Chondrocyte (in vitro differentiated cells): ENCODE results near the gene AHNAK. TPM values are rescaled to one million over a fixed set of nuclear protein-coding genes. Genes with fewer than 3 reads are reported as not detected.
A peak's percentile ranks its signal among the peaks of the same experiment; 100 is the strongest.

Experiments used
- DNase-seq: peaks from one replicate; pipeline ENCODE4 v3.0.0; 2021; ENCODE audit warnings: mixed read lengths, low spot score
- H3K27ac Mint-ChIP-seq: one replicate; pipeline ENCODE4 v1.8.0; 2021; ENCODE audit warnings: mild to moderate bottlenecking, moderate library complexity, mixed read lengths; ENCODE audit not compliant: unreplicated experiment
- H3K27me3 Mint-ChIP-seq: 2 replicates; pipeline ENCODE4 v1.8.0; 2021; ENCODE audit warnings: low read depth, mixed read lengths
- H3K36me3 Mint-ChIP-seq: 2 replicates; pipeline ENCODE4 v1.8.0; 2021; ENCODE audit warnings: low read depth, mixed read lengths
- H3K4me1 Mint-ChIP-seq: 2 replicates; pipeline ENCODE4 v1.8.0; 2021; ENCODE audit warnings: low read depth, mild to moderate bottlenecking, mixed read lengths
- H3K4me3 Mint-ChIP-seq: one replicate; pipeline ENCODE4 v1.8.0; 2021; ENCODE audit warnings: mild to moderate bottlenecking, moderate library complexity, mixed read lengths; ENCODE audit not compliant: unreplicated experiment
- H3K9me3 Mint-ChIP-seq: 2 replicates; pipeline ENCODE4 v1.8.0; 2021; ENCODE audit warnings: low read depth, mixed read lengths
- CTCF ChIP-seq: fragments of 200-600 bp; sonication (generic); IDR thresholded peaks from 2 replicates; pipeline ENCODE4 v1.5.0; 2021; ENCODE audit warnings: antibody characterized with exemption, mild to moderate bottlenecking, moderate library complexity
- total RNA-seq: library from RNA; stranded (reverse); gene quantifications from 3 replicates; pipeline ENCODE4 v1.2.1, GENCODE V29; 2021

The AHNAK gene
- total RNA-seq, 1 donor from 2014 or later = 514 TPM

- no peak overlapping the region for H3K27ac Mint-ChIP-seq
- no peak for TF ChIP-seq CTCF
- H3K4me3 Mint-ChIP-seq = no peak overlapping the region
- H3K27me3 Mint-ChIP-seq = no peaks in the 10 kb centered on the region
- peaks cover 44% of the 10 kb centered on the region for H3K4me1 Mint-ChIP-seq
- no peaks in the 10 kb centered on the region for H3K9me3 Mint-ChIP-seq
- DNase-seq = no peak
- no peaks in the 10 kb centered on the region for H3K36me3 Mint-ChIP-seq
These were observed 150.6 kb downstream of the AHNAK start for GRCh38 chr11:62395885-62396551.

- no peak for DNase-seq
- TF ChIP-seq CTCF = peak; percentile 94
- Mint-ChIP-seq H3K27ac (peak overlapping the region; percentile 87), H3K27me3 (no peaks in the 10 kb centered on the region), H3K36me3 (no peaks in the 10 kb centered on the region), H3K4me3 (peak overlapping the region; percentile 74), H3K4me1 (peaks cover 34% of the 10 kb centered on the region), H3K9me3 (no peaks in the 10 kb centered on the region)
These were observed 151.6 kb downstream of the AHNAK start for GRCh38 chr11:62394825-62395538.

- no peaks in the 10 kb centered on the region for H3K36me3 Mint-ChIP-seq
- H3K27ac Mint-ChIP-seq = no peak overlapping the region
These were observed 152.9 kb downstream of the AHNAK start for GRCh38 chr11:62393735-62394134.

GRCh38 chr11:62393061-62393611 lies 153.5 kb downstream of the AHNAK start:
- Mint-ChIP-seq H3K36me3 (no peaks in the 10 kb centered on the region), H3K9me3 (no peaks in the 10 kb centered on the region), H3K4me3 (no peak overlapping the region), H3K27me3 (no peaks in the 10 kb centered on the region), H3K27ac (peak overlapping the region; percentile 55), H3K4me1 (peaks cover 16% of the 10 kb centered on the region)
- TF ChIP-seq CTCF = peak; percentile 39
- DNase-seq = no peak

More at GRCh38 chr11:62393735-62394134, 152.9 kb downstream of the AHNAK start:
- DNase-seq = no peak
- H3K9me3 Mint-ChIP-seq = no peaks in the 10 kb centered on the region
- no peak for TF ChIP-seq CTCF
- no peaks in the 10 kb centered on the region for H3K27me3 Mint-ChIP-seq
- no peak overlapping the region for H3K4me3 Mint-ChIP-seq
- H3K4me1 Mint-ChIP-seq = peaks cover 22% of the 10 kb centered on the region

GRCh38 chr11:62392506-62392905 lies 154.1 kb downstream of the AHNAK start:
- Mint-ChIP-seq H3K27ac (peak overlapping the region; percentile 61), H3K36me3 (no peaks in the 10 kb centered on the region), H3K4me1 (peaks cover 14% of the 10 kb centered on the region), H3K9me3 (no peaks in the 10 kb centered on the region), H3K4me3 (no peak overlapping the region), H3K27me3 (no peaks in the 10 kb centered on the region)
- no peak for TF ChIP-seq CTCF
- no peak for DNase-seq
